Caco-2 (cell line): Measurements from ENCODE around the gene LDLRAD4. TPM values are rescaled to one million over a fixed set of nuclear protein-coding genes. Genes with fewer than 3 reads are reported as not detected.
"Not testable (repeated sequence)": the region's sequence is repeated elsewhere in the genome, so short reads cannot be mapped to it uniquely, and the experiment has no call there.

ENCODE experiments used
- BruUV-seq: library from RNA; stranded (reverse); fragments of 400-500 nt; replicated peaks from 2 replicates; lab custom pipeline; 2021; lab: Mats Ljungman, UMichigan
- CTCF ChIA-PET: fragments of 300-600 bp; sonication (Branson Sonifier 250); formaldehyde crosslinking; loops from one replicate; lab custom pipeline; 2022; ENCODE audit warnings: antibody characterized with exemption; lab: Charles Lee
- POLR2A ChIA-PET: fragments of 300-600 bp; sonication (Branson Sonifier 250); formaldehyde crosslinking; loops from one replicate; lab custom pipeline; 2022; ENCODE audit warnings: antibody characterized with exemption; lab: Charles Lee
- DNase-seq, 2 experiments: peaks; one replicate each; pipeline versions ENCODE4 v3.0.0 to v3.0.0-alpha.2; 2020 to 2022
- H3K27me3 ChIP-seq: replicated peaks from 2 replicates; pipeline ENCODE4 v1.6.0; 2011; ENCODE audit warnings: low read length; ENCODE audit not compliant: control insufficient read depth, insufficient read depth
- H3K36me3 ChIP-seq: 2 replicates; pipeline ENCODE4 v1.5.1; 2011; ENCODE audit warnings: low read length; ENCODE audit not compliant: control insufficient read depth, insufficient read depth
- H3K4me1 ChIP-seq: fragments of 250-450 bp; sonication (Bioruptor Pico); 2 replicates; pipeline ENCODE4 v1.5.1; 2020; ENCODE audit warnings: mild to moderate bottlenecking
- H3K4me3 ChIP-seq: 2 replicates; pipeline ENCODE4 v1.5.1; 2011; ENCODE audit warnings: low read depth, mild to moderate bottlenecking, control low read depth, low read length
- H3K9me3 ChIP-seq: fragments of 250-450 bp; sonication (Bioruptor Pico); 2 replicates; pipeline ENCODE4 v1.5.1; 2020; ENCODE audit warnings: mild to moderate bottlenecking, moderate library complexity
- H3K27ac Mint-ChIP-seq: one replicate; pipeline ENCODE4 v1.8.0; 2022; ENCODE audit warnings: mixed read lengths; ENCODE audit not compliant: unreplicated experiment
- H3K27me3 Mint-ChIP-seq: one replicate; pipeline ENCODE4 v1.8.0; 2022; ENCODE audit warnings: mixed read lengths; ENCODE audit not compliant: insufficient read depth, unreplicated experiment
- H3K36me3 Mint-ChIP-seq: one replicate; pipeline ENCODE4 v1.8.0; 2022; ENCODE audit warnings: mild to moderate bottlenecking, mixed read lengths; ENCODE audit not compliant: insufficient read depth, unreplicated experiment
- H3K4me1 Mint-ChIP-seq: one replicate; pipeline ENCODE4 v1.8.0; 2022; ENCODE audit warnings: low read depth, mixed read lengths; ENCODE audit not compliant: unreplicated experiment
- H3K4me3 Mint-ChIP-seq: one replicate; pipeline ENCODE4 v1.8.0; 2022; ENCODE audit warnings: mild to moderate bottlenecking, moderate library complexity, mixed read lengths; ENCODE audit not compliant: unreplicated experiment
- H3K9me3 Mint-ChIP-seq: one replicate; pipeline ENCODE4 v1.8.0; 2022; ENCODE audit warnings: mixed read lengths; ENCODE audit not compliant: unreplicated experiment
- CTCF ChIP-seq, 2 experiments: fragments of 200-600 bp in 1 of 2; IDR thresholded peaks; 1 replicate in 1 of 2; 2 replicates in 1 of 2; pipeline versions ENCODE4 v1.5.1 to v1.8.0; 2011 to 2022; ENCODE audit warnings: antibody characterized with exemption in 1 of 2, control low read depth in 1 of 2, inconsistent platforms in 1 of 2, low read depth in 1 of 2, low read length in 1 of 2, mild to moderate bottlenecking in 1 of 2, moderate library complexity in 1 of 2; ENCODE audit not compliant: insufficient read depth in 1 of 2, severe bottlenecking in 1 of 2, unreplicated experiment in 1 of 2
- intact Hi-C: fragments of 100-400 bp; cut with micrococcal nuclease; formaldehyde crosslinking; loops from one replicate; pipeline ENCODE4 v1.10.0; 2022; ENCODE audit not compliant: unreplicated experiment
- total RNA-seq: library from RNA; stranded (reverse); gene quantifications from 2 replicates; pipeline ENCODE4 v1.2.3, GENCODE V29; 2022

Gene LDLRAD4
- total RNA-seq, 1 experiment from 2014 or later, result 1.2 TPM

GRCh38 chr18:13606604-13607254 lies 388.2 kb downstream of the LDLRAD4 start:
- H3K27ac Mint-ChIP-seq, result no peak overlapping the region
- Histone ChIP-seq H3K4me3 (no peak overlapping the region), H3K36me3 (no peaks in the 10 kb centered on the region), H3K4me1 (no peaks in the 10 kb centered on the region), H3K27me3 (no peaks in the 10 kb centered on the region), H3K9me3 (no peaks in the 10 kb centered on the region)
- no peaks in the 10 kb centered on the region for H3K27me3 Mint-ChIP-seq
- POLR2A ChIA-PET, result no interaction called here
- intact Hi-C loops, result no loop called here
- CTCF ChIA-PET, result no interaction called here
- H3K36me3 Mint-ChIP-seq, result no peaks in the 10 kb centered on the region
- H3K4me1 Mint-ChIP-seq, result no peaks in the 10 kb centered on the region
- H3K9me3 Mint-ChIP-seq, result no peaks in the 10 kb centered on the region
- no peak for TF ChIP-seq CTCF (IDR thresholded peaks at IDR 0.05; ENCODE audit: insufficient read depth in 1 of 2, low read depth in 1 of 2, low read length in 1 of 2, severe bottlenecking in 1 of 2, unreplicated experiment in 1 of 2)
- H3K4me3 Mint-ChIP-seq, result no peak overlapping the region
- DNase-seq, result no peak
- BruUV-seq, result no TSS peak

- POLR2A ChIA-PET, H3K27me3 Mint-ChIP-seq, H3K4me3 ChIP-seq, H3K27me3 ChIP-seq, H3K9me3 ChIP-seq, H3K4me1 Mint-ChIP-seq, DNase-seq, H3K36me3 Mint-ChIP-seq, H3K4me3 Mint-ChIP-seq, intact Hi-C loops, H3K36me3 ChIP-seq, H3K9me3 Mint-ChIP-seq, H3K27ac Mint-ChIP-seq, H3K4me1 ChIP-seq, BruUV-seq: not testable (repeated sequence)
- CTCF ChIA-PET, result interaction anchor here (0.8 kb wide), 1 partner anchor 50 kb away, joined by 3 read pairs; no protein-coding TSS in a partner anchor
Measured at GRCh38 chr18:13608024-13608562, 389.5 kb downstream of the LDLRAD4 start.

- Histone ChIP-seq H3K4me3 (no peak overlapping the region), H3K9me3 (no peaks in the 10 kb centered on the region), H3K27me3 (no peaks in the 10 kb centered on the region), H3K4me1 (no peaks in the 10 kb centered on the region), H3K36me3 (no peaks in the 10 kb centered on the region)
- Mint-ChIP-seq H3K36me3 (no peaks in the 10 kb centered on the region), H3K9me3 (no peaks in the 10 kb centered on the region), H3K4me3 (no peak overlapping the region), H3K4me1 (no peaks in the 10 kb centered on the region), H3K27ac (no peak overlapping the region), H3K27me3 (peaks cover 6% of the 10 kb centered on the region)
- DNase-seq, result no peak
- TF ChIP-seq CTCF (IDR thresholded peaks at IDR 0.05; ENCODE audit: insufficient read depth in 1 of 2, low read depth in 1 of 2, low read length in 1 of 2, severe bottlenecking in 1 of 2, unreplicated experiment in 1 of 2), result no peak
- intact Hi-C loops, result no loop called here
- BruUV-seq, result no TSS peak
- POLR2A ChIA-PET, result no interaction called here
- CTCF ChIA-PET, result interaction anchor here (0.8 kb wide), 1 partner anchor 51 kb away, joined by 3 read pairs; no protein-coding TSS in a partner anchor
Measured at GRCh38 chr18:13608791-13609532, 390.4 kb downstream of the LDLRAD4 start.
